HEK293 (cell line): ENCODE results near the gene WWOX.

Experiments
- CTCF ChIA-PET: fragments of 350-600 bp; formaldehyde crosslinking; extraction: SDS; loops from one replicate; lab custom pipeline; 2021; ENCODE audit warnings: antibody characterized with exemption; lab: Yijun Ruan, JAX
- POLR2A ChIA-PET: fragments of 300-600 bp; formaldehyde crosslinking; extraction: SDS; loops from one replicate; lab custom pipeline; 2020; ENCODE audit warnings: antibody characterized with exemption, inconsistent platforms; lab: Yijun Ruan, JAX
- H3K27ac ChIP-seq: fragments of 200-500 bp; sonication (Bioruptor generic); 2 replicates; pipeline ENCODE4 v1.5.1; 2014; ENCODE audit warnings: low read depth, low read length, control low read depth, inconsistent platforms; ENCODE audit errors: extremely low read depth
- H3K36me3 ChIP-seq, 2 experiments: fragments of 200-500 bp in 1 of 2; sonication (Bioruptor generic) in 1 of 2; 1 replicate in 1 of 2; 2 replicates in 1 of 2; pipeline ENCODE4 v1.5.1; 2014 to 2017; ENCODE audit warnings: inconsistent platforms in 2 of 2, low read length in 2 of 2; ENCODE audit not compliant: control insufficient read depth in 2 of 2, insufficient read depth in 1 of 2
- H3K4me1 ChIP-seq: fragments of 200-500 bp; sonication (Bioruptor generic); 2 replicates; pipeline ENCODE4 v1.5.1; 2014; ENCODE audit warnings: mild to moderate bottlenecking, low read length, inconsistent platforms; ENCODE audit not compliant: control insufficient read depth, insufficient read depth
- H3K4me3 ChIP-seq: 2 replicates; pipeline ENCODE4 v1.5.1; 2011; ENCODE audit warnings: low read depth, mild to moderate bottlenecking, control low read depth, low read length, moderate library complexity
- H3K9me3 ChIP-seq: fragments of 200-500 bp; sonication (Bioruptor generic); 2 replicates; pipeline ENCODE4 v1.5.1; 2014; ENCODE audit warnings: low read depth, low read length, inconsistent platforms; ENCODE audit not compliant: control insufficient read depth, insufficient read depth
- BCL11A ChIP-seq: fragments of 450-650 bp; formaldehyde crosslinking; IDR thresholded peaks from 2 replicates; pipeline ENCODE4 v1.5.1; 2016; ENCODE audit warnings: low read depth, missing biosample characterization, missing genetic modification characterization
- BCL6B ChIP-seq: fragments of 450-650 bp; formaldehyde crosslinking; IDR thresholded peaks from 2 replicates; pipeline ENCODE4 v1.5.1; 2017; ENCODE audit warnings: missing biosample characterization, missing genetic modification characterization
- GLI4 ChIP-seq: fragments of 450-650 bp; formaldehyde crosslinking; IDR thresholded peaks from 2 replicates; pipeline ENCODE4 v1.5.1; 2016; ENCODE audit warnings: missing biosample characterization, missing genetic modification characterization
- IKZF3 ChIP-seq: fragments of 450-650 bp; IDR thresholded peaks from 2 replicates; pipeline ENCODE4 v1.5.0; 2018; ENCODE audit warnings: missing biosample characterization, mild to moderate bottlenecking, missing genetic modification characterization, moderate library complexity
- KLF7 ChIP-seq: fragments of 450-650 bp; formaldehyde crosslinking; IDR thresholded peaks from 2 replicates; pipeline ENCODE4 v1.5.1; 2016; ENCODE audit warnings: missing biosample characterization, missing genetic modification characterization, borderline replicate concordance
- KLF8 ChIP-seq: fragments of 450-650 bp; formaldehyde crosslinking; IDR thresholded peaks from 2 replicates; pipeline ENCODE4 v1.5.1; 2016; ENCODE audit warnings: missing biosample characterization, missing genetic modification characterization
- MEIS1 ChIP-seq: sonication (generic); formaldehyde crosslinking; IDR thresholded peaks from 2 replicates; pipeline ENCODE4 v1.8.1; 2022; ENCODE audit warnings: missing genetic modification reagents, mild to moderate bottlenecking, borderline replicate concordance
- SETDB1 ChIP-seq: IDR thresholded peaks from one replicate; pipeline ENCODE4 v1.6.1; 2017; ENCODE audit warnings: mild to moderate bottlenecking, low read length, moderate library complexity, mixed read lengths; ENCODE audit not compliant: insufficient read length
- YY1 ChIP-seq: fragments of 450-650 bp; formaldehyde crosslinking; IDR thresholded peaks from 2 replicates; pipeline ENCODE4 v1.5.1; 2018; ENCODE audit warnings: missing biosample characterization, missing genetic modification characterization
- ZBTB17 ChIP-seq: fragments of 450-650 bp; formaldehyde crosslinking; IDR thresholded peaks from 2 replicates; pipeline ENCODE4 v1.5.1; 2016; ENCODE audit warnings: missing biosample characterization, missing genetic modification characterization
- ZIC2 ChIP-seq: fragments of 450-650 bp; formaldehyde crosslinking; IDR thresholded peaks from 2 replicates; pipeline ENCODE4 v1.5.1; 2016; ENCODE audit warnings: missing biosample characterization, missing genetic modification characterization
- ZNF10 ChIP-seq: fragments of 450-650 bp; formaldehyde crosslinking; IDR thresholded peaks from 2 replicates; pipeline ENCODE4 v1.5.1; 2017; ENCODE audit warnings: missing biosample characterization, missing genetic modification characterization
- ZNF140 ChIP-seq: fragments of 450-650 bp; formaldehyde crosslinking; IDR thresholded peaks from 2 replicates; pipeline ENCODE4 v1.5.1; 2016; ENCODE audit warnings: missing biosample characterization, missing genetic modification characterization
- ZNF157 ChIP-seq: fragments of 450-650 bp; formaldehyde crosslinking; IDR thresholded peaks from 2 replicates; pipeline ENCODE4 v1.5.1; 2016; ENCODE audit warnings: missing biosample characterization, missing genetic modification characterization
- ZNF16 ChIP-seq: fragments of 450-650 bp; formaldehyde crosslinking; IDR thresholded peaks from 2 replicates; pipeline ENCODE4 v1.5.1; 2016; ENCODE audit warnings: low read depth, missing biosample characterization, missing genetic modification characterization
- ZNF169 ChIP-seq: fragments of 450-650 bp; formaldehyde crosslinking; IDR thresholded peaks from 2 replicates; pipeline ENCODE4 v1.5.1; 2016; ENCODE audit warnings: missing biosample characterization, missing genetic modification characterization
- ZNF23 ChIP-seq: fragments of 450-650 bp; formaldehyde crosslinking; IDR thresholded peaks from 2 replicates; pipeline ENCODE4 v1.5.1; 2016; ENCODE audit warnings: missing biosample characterization, missing genetic modification characterization, borderline replicate concordance
- ZNF280C ChIP-seq: fragments of 450-650 bp; formaldehyde crosslinking; IDR thresholded peaks from 2 replicates; pipeline ENCODE4 v1.5.1; 2016; ENCODE audit warnings: missing biosample characterization, missing genetic modification characterization
- ZNF335 ChIP-seq: fragments of 450-650 bp; formaldehyde crosslinking; conservative IDR thresholded peaks from 2 replicates; pipeline ENCODE4 v1.5.1; 2016; ENCODE audit warnings: missing biosample characterization, missing genetic modification characterization
- ZNF433 ChIP-seq: fragments of 450-650 bp; formaldehyde crosslinking; IDR thresholded peaks from 2 replicates; pipeline ENCODE4 v1.5.1; 2016; ENCODE audit warnings: missing biosample characterization, missing genetic modification characterization, low read depth
- ZNF449 ChIP-seq: fragments of 450-650 bp; formaldehyde crosslinking; IDR thresholded peaks from 2 replicates; pipeline ENCODE4 v1.5.1; 2017; ENCODE audit warnings: missing biosample characterization, mild to moderate bottlenecking, missing genetic modification characterization, moderate library complexity
- ZNF544 ChIP-seq: fragments of 450-650 bp; formaldehyde crosslinking; IDR thresholded peaks from 2 replicates; pipeline ENCODE4 v1.5.0; 2017; ENCODE audit warnings: missing biosample characterization, missing genetic modification characterization
- ZNF555 ChIP-seq: fragments of 450-650 bp; formaldehyde crosslinking; conservative IDR thresholded peaks from 2 replicates; pipeline ENCODE4 v1.5.1; 2017; ENCODE audit warnings: missing biosample characterization, mild to moderate bottlenecking, missing genetic modification characterization, inconsistent platforms
- ZNF560 ChIP-seq: fragments of 450-650 bp; formaldehyde crosslinking; IDR thresholded peaks from 2 replicates; pipeline ENCODE4 v1.5.1; 2017; ENCODE audit warnings: missing biosample characterization, missing genetic modification characterization, borderline replicate concordance
- ZNF585B ChIP-seq: fragments of 450-650 bp; formaldehyde crosslinking; IDR thresholded peaks from 2 replicates; pipeline ENCODE4 v1.5.1; 2016; ENCODE audit warnings: missing biosample characterization, missing genetic modification characterization
- ZNF626 ChIP-seq: fragments of 450-650 bp; sonication (Bioruptor Pico); formaldehyde crosslinking; IDR thresholded peaks from 2 replicates; pipeline ENCODE4 v1.5.1; 2018; ENCODE audit warnings: missing biosample characterization, missing genetic modification characterization, inconsistent platforms
- ZNF707 ChIP-seq: fragments of 450-650 bp; formaldehyde crosslinking; IDR thresholded peaks from 2 replicates; pipeline ENCODE4 v1.5.1; 2016; ENCODE audit warnings: missing biosample characterization, missing genetic modification characterization
- ZNF830 ChIP-seq: fragments of 450-650 bp; IDR thresholded peaks from 2 replicates; pipeline ENCODE4 v1.5.0; 2018; ENCODE audit warnings: missing biosample characterization, missing genetic modification characterization, low read depth, mild to moderate bottlenecking, moderate library complexity
- ZSCAN5A ChIP-seq: fragments of 450-650 bp; formaldehyde crosslinking; IDR thresholded peaks from 2 replicates; pipeline ENCODE4 v1.5.1; 2016; ENCODE audit warnings: missing biosample characterization, missing genetic modification characterization

Gene WWOX

GRCh38 chr16:78310196-78310595 is 210.7 kb downstream of the WWOX start:
- Histone ChIP-seq H3K9me3 (no peaks in the 10 kb centered on the region), H3K4me1 (no peaks in the 10 kb centered on the region), H3K27ac (no peak overlapping the region), H3K4me3 (no peak overlapping the region), H3K36me3 (no peaks in the 10 kb centered on the region)
- POLR2A ChIA-PET: no interaction called here
- CTCF ChIA-PET: no interaction called here
- no peak for TF ChIP-seq ZNF16 (tag by site-specific recombination)
- no peak for TF ChIP-seq ZNF23 (tag by site-specific recombination)
- no peak for TF ChIP-seq ZSCAN5A (tag by site-specific recombination)
- no peak for TF ChIP-seq ZNF707 (tag by site-specific recombination)
- TF ChIP-seq BCL6B: no peak
- TF ChIP-seq ZNF157 (tag by site-specific recombination): no peak
- no peak for TF ChIP-seq KLF7
- TF ChIP-seq SETDB1: no peak
- no peak for TF ChIP-seq GLI4
- TF ChIP-seq ZNF140 (tag by site-specific recombination): no peak
- no peak for TF ChIP-seq ZNF555 (tag by site-specific recombination)
- TF ChIP-seq BCL11A (tag by site-specific recombination): no peak
- no peak for TF ChIP-seq IKZF3
- TF ChIP-seq ZNF169 (tag by site-specific recombination): no peak
- no peak for TF ChIP-seq ZIC2
- no peak for TF ChIP-seq ZBTB17
- no peak for TF ChIP-seq KLF8 (tag by site-specific recombination)
- no peak for TF ChIP-seq ZNF10 (tag by site-specific recombination)

- no peaks in the 10 kb centered on the region for H3K36me3 ChIP-seq
- ChIA-PET CTCF (no interaction called here), POLR2A (interaction anchor here (0.6 kb wide), 1 partner anchor 17 kb away, joined by 3 read pairs; no protein-coding TSS in a partner anchor)
- no peak overlapping the region for H3K4me3 ChIP-seq
- H3K27ac ChIP-seq: no peak overlapping the region
- TF ChIP-seq YY1 (tag by site-specific recombination) (no peak), ZNF449 (tag by site-specific recombination) (peak; percentile 80)
- no peaks in the 10 kb centered on the region for H3K4me1 ChIP-seq
- H3K9me3 ChIP-seq: no peaks in the 10 kb centered on the region
Observed at GRCh38 chr16:78310990-78311561, 211.6 kb downstream of the WWOX start.

GRCh38 chr16:78311831-78312230 is 212.4 kb downstream of the WWOX start:
- POLR2A ChIA-PET: interaction anchor here (0.5 to 0.6 kb wide), 2 partner anchors 14 to 16 kb away, joined by 3 to 6 read pairs; no protein-coding TSS in a partner anchor
- H3K36me3 ChIP-seq: no peaks in the 10 kb centered on the region
- no peaks in the 10 kb centered on the region for H3K4me1 ChIP-seq
- no peak overlapping the region for H3K4me3 ChIP-seq
- CTCF ChIA-PET: interaction anchor here (1.2 kb wide), 1 partner anchor 77 kb away, joined by 9 read pairs; no protein-coding TSS in a partner anchor
- no peak overlapping the region for H3K27ac ChIP-seq
- no peaks in the 10 kb centered on the region for H3K9me3 ChIP-seq
- TF ChIP-seq ZNF544 (tag by site-specific recombination): no peak
- TF ChIP-seq MEIS1: no peak
- TF ChIP-seq ZNF626 (tag by site-specific recombination): no peak
- TF ChIP-seq ZNF433 (tag by site-specific recombination): no peak
- TF ChIP-seq ZNF560 (tag by site-specific recombination): no peak
- no peak for TF ChIP-seq ZNF585B
- no peak for TF ChIP-seq ZNF830 (tag by site-specific recombination)
- no peak for TF ChIP-seq ZNF280C (tag by site-specific recombination)
- TF ChIP-seq ZNF335: no peak
